SIG-M5 (cell line): ENCODE results near the gene MAGI2.
"Not testable (repeated sequence)": the region's sequence is repeated elsewhere in the genome, so short reads cannot be mapped to it uniquely, and the experiment has no call there.

Experiments
- DNase-seq: peaks from one replicate; lab custom pipeline; 2025; lab: John Stamatoyannopoulos, UW

The MAGI2 gene

DNA sequence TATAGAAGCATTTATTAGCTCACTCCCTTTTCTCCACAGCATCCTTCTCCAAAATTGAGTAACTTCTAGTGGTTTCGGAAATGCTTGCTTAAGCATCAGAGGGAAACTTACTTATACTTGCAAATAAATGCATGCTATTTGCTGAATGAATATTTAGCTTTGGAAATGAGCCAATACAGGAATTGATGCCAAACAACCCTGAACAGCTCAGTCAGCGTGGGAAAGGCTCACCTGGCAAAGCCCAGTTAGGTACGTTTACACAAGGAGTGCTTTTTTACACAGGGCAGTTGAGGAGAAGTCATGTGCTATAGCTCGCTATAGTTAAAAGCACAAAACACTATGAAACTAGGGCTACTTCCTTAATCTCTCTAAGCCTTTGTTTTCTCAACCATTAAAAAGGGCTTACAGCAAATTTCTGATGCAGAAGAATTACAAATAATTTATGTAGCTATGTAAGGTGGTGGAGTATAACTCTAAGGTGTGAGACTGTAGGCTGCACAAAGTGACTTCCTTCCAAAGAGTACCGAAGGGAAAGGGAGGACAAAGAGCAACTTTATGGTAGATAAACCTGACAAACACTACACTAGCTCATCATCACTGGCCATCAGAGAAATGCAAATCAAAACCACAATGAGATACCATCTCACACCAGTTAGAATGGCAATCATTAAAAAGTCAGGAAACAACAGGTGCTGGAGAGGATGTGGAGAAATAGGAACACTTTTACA is 1156.7 kb downstream of the MAGI2 start:
- no peak for DNase-seq

DNA sequence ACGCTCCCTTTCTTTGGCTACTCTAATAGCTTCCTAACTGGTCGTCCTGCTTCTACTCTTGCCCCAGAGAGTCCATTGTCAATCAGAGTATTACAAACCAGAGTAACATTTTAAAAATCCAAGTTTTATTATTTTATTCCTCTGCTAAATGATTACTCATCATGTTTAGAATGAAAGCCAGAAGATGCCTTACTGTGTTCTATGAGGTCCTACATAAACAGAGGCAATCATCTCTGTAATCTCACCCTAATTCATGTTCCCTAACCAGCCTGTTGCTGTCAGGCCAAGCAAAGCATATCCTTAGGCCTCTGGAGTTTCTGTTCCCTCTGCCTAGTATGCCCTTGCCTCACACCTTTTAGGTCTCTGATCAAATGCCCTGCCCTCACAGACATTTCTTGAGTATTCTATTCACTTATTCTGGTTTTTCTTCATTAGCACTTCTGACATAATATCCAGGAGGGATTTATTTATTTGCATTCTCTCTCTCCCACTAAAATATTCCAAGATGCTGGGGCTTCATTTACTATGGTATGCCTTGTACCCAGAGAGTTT is 1157.3 kb downstream of the MAGI2 start:
- no peak for DNase-seq

DNA sequence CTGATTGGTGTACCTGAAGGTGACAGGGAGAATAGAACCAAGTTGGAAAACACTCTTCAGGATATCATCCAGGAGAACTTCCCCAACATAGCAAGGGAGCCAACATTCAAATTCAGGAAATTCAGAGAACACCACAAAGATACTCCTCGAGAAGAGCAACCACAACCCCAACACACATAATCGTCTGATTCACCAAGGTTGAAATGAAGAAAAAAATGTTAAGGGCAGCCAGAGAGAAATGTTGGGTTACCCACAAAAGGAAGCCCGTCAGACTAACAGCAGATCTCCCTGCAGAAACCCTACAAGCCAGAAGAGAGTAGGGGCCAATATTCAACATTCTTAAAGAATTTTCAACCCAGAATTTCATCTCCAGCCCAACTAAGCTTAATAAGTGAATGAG is 1164.0 kb downstream of the MAGI2 start:
- not testable (repeated sequence) for DNase-seq

DNA sequence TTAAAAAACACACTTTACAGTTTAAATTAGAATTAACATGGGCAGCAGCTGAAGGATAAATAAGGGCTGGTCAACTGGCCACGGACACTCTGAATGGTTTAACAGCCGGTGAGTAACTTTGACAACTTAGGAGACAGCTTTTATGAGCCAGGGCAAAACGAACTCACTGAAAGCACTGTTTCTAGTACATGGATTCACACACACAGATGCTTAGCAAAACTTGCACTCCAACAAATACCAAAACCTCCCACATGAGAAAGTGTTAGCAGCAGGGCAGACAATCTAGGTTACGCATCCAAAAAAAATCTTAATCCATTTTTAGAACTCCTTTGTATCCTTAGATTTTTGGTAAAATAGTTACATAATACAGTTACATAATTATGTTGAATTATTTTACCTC is 1168.5 kb downstream of the MAGI2 start:
- no peak for DNase-seq

DNA sequence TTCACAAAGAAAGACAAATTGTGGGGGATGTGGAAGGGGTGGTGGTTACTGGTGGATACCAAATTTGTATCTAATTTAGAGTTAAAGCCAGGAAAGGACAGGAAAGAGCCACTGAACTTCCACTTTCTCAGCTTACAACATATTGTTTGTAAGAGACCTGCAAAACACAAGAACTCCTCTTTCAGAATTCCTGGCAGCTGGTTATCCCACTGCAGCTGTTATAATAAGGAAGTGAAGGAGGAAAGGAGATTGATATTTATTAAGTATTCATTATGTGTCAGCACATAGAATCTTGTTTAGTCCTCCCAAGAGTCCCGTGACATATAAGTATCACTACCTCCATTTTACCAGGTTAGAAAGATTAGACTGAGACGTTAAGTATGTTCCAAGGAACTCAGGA is 1173.2 kb downstream of the MAGI2 start:
- DNase-seq = no peak

DNA sequence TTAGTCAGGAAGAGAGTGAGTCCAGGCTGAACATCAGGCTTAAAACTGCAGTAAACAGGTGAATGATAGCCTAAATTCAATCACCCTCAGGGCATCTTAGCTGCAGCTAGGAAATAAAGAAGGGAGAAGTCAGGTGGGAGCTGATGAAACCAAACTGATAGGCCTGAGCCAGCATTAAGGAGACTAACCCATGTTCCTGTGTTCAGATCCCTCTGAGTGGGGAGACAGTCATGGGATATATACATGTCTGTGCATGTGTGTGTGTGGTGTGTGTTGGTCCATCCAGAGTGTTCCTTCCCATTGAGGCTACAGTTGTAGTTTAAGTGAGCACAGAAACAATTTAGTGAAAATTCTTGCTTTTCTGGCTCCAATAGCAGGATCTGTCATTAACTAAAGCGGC is 1174.0 kb downstream of the MAGI2 start:
- DNase-seq = no peak

DNA sequence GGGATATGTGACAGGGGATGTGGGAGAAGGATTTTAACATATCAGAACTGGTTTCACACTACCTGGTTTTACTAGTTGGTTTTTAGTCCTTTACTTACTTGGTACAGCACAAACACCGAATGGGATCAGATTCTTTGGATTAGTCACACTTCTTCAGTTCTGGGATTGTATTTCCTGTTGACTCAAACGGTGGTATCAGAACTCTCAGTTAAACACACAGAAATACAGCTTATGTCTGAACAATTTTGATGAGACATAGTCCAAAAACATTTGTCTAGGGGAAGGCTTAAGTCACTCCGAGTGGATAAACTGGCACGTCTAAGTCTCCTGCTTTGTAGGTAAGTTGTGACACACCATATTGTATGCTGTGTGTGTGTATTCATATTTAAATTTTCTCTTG is 1174.4 kb downstream of the MAGI2 start:
- no peak for DNase-seq

DNA sequence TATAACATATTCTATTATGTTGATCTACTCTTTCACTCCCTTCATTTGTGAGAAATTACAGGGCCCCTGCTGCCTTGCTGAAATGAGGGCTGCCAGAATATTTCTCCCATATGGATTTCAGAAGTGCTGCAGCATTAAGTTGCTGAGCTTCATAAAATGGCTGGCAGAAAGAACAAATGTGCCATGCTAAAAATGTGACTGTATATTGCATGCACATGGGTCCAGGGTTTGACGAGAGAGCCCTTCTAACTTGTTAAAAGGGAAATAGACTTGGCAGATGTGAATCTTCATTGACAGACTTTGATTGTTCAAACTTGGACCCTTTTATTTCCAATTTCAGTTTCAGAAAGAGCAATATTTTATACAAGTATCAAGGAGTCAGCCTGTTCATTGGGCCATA is 1186.3 kb downstream of the MAGI2 start:
- DNase-seq = no peak

DNA sequence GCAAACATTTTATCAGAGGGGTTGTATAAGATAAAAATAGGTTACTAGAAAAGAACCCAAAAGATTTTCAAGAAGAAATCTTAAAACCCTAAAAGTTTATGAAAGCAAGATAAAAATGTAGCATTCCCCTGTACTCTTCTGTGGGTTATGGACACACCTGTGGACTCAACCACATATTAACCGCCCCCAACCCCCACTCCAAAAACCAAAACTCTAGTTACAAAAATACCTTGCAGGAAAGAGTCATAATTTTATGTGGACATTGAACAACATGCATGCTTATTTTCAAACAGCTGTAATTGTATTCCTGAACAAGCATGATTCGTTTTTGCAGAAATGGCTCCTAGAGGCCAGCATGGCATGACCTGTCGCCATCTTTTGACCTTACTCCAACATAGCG is 1188.0 kb downstream of the MAGI2 start:
- DNase-seq = no peak

DNA sequence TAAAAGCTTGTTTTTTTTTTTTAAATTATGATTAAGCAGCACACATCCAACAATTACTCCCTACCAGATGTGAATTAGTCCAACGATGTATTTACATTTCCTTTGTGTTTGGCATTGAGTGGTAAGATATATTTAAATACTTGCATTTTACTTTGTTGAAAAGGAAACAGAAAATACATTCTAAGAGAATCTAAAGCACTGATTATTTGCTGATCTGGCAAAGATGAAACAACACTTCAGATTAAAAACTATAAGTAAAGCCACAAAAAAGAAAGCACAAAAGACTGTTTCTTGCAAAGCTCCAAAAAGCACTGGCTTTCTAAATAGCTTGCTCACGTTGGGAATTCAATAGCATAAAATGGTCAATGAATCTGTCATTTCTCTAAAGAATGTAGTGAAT is 1188.4 kb downstream of the MAGI2 start:
- DNase-seq = no peak

DNA sequence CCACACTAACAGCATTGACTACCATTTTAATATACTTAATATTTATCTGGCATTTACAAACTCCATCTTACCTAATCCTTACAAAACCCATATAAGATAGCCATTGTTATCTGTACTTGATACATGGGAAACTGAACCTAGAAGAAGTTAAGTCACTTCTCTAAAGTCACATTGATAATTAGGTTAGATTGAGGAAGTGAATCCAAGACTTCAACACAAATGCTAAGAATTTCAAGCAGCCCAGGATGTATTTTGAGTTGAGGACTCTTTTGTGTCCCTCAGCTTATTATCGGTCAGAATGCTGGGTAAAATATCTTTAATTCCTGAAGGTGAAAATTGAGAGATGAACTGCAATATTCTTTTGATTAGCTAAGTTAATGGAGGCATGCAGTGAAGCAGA is 1189.4 kb downstream of the MAGI2 start:
- no peak for DNase-seq

DNA sequence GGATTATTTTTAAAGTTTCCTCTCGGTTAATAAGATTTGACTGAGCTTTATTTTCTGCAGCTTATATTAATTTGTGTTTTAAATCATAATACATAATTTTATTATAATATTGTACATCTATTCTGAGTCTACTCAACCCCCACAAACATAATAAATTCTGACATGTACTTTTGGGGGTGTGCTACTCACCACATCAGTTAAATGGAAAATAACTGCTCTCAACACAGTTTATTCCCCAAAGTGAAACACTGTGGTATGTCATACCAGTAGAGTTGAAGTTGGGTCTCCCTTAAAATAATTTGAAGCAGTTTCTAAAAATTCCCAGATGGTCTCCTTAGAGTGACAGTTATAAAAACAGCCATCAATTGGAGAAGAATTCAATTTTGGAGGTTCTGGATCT is 1191.7 kb downstream of the MAGI2 start:
- no peak for DNase-seq

DNA sequence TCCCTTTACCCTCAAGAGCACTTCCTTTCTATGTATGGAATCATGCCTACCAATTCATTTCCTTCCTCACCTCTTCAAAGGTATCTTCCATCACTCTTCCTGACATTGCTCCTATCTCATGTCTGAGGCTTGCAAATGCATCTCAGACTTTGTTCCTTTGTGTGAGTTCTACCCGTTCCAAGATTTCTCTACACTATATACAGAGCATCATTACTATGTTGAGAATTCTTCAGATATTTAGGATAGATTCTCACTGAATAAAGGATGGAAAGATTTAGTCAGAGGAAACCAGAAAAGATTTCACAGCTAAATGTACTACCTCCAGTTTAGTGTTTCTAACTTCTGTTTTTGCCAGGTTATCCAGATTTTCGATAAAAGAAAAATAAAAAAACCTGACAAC is 1192.2 kb downstream of the MAGI2 start:
- DNase-seq = no peak

DNA sequence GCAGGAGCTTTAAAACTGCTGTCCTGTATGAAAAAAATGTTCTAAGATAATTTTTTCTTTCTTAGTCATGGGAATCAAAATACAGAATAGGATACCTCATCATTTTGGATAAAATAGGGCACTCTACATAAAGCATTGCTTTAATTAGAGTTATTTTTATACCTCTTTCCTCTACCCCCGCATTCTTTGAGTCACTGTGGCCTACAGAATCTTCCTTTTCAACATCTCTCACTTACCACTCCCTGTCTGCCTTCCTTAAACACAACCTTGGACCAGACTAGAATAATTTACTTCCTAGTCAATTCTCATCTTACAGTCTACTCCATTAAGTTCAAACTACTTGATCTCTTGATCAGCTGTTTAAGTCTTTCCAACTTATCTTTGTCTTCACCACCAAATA is 1192.6 kb downstream of the MAGI2 start:
- no peak for DNase-seq

DNA sequence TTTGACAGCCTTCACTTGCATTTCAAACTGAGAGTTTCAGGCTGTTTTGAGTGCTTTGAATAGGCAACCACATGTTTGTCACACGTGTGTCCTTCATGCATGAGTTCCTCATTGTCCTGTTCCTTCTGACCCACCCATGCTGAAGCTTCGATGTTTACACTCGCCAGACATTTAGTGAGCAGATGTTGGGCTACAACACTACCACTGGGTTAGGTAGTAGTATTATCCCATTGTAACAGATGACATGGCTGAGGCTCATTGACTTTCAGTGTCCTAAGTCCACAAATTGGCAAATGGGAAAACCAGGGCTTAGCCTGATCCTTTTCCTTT is 1198.8 kb downstream of the MAGI2 start:
- DNase-seq = no peak

DNA sequence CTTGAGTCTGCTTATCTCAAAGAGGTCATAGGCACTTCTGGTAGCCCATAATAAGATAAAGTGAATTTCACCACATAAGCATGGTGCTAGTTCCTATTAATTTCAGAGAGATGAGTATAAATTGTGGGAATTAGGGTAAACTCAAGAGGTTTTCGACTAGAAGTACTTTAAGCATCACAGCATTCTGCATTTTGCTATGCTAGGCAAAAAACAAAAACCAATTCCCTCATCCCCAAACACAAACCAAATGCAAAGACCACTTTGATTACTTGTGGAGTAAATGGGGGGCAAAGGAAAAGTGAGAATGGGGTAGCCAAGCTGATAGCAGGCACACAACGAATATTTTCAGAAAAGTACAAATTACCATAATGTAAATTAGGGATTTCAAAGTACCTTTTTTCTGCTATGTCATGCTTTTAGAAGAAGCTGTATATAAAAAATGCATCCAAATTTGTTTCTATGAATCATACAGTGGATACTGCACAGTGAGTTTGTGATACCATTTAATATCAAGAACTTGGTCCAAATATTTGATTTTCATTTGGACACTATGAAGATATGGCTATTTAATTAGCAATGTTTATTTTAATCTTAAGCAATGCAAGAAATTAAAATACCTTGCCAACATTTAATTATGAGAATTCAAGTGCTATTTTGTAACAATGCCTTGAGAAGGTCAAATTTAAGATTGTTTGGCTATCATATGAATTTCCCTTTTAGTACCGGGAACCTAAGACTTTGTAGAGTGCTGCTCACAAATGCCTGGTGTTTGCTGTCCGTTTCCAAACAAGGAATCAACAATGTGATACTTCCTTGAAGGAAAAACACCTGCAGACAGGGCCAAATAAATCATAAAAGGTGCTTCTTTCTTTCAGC is 1199.4 kb downstream of the MAGI2 start:
- DNase-seq = no peak

DNA sequence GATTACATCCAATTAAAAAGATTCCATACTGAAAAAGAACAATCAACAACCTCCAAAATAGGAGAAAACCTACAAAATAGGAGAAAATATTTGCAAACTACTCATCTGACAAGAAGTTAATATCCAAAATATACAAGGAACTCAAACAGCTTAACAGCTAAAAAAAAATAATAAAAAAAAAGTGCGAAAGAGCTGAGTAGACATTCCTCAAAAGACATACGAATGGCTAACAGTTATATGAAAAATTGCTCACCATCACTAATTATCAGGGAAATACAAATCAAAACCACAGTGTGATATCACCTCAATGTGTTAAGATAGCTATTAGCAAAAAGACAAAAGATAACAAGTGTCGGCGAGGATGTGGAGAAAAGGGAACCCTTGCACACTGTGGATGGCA is 1204.6 kb downstream of the MAGI2 start:
- no peak for DNase-seq

DNA sequence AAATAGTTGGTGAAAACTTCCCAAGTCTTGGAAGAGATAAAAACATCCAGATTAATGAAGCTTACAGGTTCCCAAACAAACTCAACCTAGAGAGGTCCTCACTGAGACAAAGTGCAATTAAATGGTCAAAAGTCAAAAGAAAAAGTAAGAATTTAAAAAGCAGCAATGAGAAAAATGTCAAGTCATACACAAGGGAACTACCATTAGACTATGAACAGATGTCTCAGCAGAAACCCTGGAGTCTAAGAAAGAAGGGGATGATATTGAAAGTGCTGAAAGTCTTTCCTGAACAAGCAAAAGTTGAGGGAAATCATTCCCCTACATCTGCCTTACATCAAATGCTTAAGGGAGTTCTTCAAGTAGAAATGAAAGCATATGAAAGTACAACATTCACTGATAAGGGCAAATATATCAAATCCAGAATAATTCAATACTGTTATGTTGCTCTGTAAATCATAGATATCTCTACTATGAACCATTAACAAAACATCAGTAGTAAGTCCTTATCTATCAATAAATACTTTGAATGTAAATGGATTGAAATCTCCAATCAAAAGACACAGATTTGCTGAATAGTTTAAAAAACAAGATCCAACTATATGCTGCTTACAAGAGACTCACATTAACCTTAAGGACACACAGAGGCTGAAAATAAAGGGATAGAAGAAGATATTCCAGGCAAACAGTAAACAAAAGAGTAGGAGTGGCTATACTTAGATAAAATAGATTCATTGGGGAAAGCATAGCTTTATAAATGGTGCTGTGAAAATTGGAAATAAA is 1205.4 kb downstream of the MAGI2 start:
- no peak for DNase-seq

DNA sequence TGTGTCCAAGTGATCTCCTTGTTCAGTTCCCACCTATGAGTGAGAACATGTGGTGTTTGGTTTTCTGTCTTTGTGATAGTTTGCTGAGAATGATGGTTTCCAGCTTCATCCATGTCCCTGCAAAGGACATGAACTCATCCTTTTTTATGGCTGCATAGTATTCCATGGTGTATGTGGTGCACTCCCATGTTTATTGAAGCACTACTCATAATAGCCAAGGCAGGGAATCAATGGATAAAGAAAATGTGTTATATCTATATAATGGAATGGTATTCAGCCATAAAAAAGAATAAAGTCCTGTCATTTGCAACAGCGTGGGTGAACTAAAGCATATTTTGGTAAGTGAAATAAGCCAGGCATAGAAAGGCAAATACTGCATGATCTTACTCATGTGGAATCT is 1213.3 kb downstream of the MAGI2 start:
- DNase-seq = not testable (repeated sequence)

DNA sequence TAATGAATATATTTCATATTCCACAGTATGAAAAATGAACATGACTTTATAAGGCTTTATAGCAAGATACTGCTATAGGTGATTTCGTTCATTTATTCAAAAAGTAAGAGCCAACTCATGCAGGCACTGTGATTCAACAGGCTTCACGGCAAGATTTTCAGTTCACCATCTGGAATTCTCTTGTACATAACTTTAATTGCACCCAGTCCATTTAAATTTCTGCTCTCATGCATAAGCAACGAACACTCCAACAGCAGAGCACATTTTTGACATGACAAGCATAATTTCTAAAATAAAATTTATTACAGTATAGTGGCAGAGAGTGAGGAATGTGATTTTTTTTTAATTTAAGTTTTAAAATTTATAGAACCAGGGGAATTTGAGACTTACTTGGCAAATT is 1218.8 kb downstream of the MAGI2 start:
- DNase-seq = no peak

DNA sequence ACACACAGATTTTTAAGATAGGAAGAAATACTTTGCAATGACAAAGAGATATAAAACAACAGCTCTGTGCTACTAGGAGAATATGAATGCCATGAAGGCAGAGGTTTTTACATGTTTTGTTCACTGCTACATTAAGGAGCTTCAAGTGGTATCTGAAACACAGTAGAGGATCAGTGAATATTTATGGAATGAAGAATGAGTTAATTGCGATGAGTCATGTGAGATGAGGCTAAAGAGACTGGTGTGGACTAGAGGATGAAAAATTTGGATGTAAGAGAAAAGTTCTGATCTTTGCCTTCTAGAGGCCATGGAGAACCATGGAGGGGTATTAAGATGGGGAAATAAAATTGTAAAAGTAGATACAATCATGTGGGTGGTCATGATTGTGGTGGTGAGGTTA is 1220.7 kb downstream of the MAGI2 start:
- no peak for DNase-seq

DNA sequence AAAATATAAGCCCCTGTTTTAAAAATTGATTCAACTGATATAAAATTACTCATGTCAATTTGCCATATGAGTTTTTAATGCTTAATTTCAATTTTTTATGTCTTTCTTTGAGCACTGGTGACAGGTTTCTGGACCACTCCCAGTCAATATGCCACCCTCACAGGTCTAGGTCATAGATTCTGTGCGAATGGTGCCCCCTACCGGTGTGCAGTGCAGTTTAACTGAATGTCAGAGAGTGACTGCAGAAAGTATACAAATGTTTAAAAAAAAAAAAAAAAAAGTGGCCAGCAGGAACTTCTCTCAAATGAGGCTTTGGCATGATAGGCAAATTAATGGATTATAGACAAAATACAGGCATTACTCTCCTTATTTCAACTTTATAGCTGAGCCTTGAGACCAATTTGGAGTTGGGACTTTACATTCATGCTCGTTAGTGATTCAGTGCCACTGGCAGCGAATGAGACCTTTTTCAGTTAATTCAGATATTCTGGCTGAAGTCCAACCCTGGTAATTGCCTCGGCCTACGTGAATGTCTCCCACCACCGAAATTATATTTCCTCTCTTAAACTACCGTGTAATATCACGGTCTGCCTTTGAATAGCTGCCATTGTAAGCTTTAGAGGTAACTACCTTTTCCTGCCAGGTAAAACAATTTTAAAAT is 1227.3 kb downstream of the MAGI2 start:
- DNase-seq = no peak
